Natural killer cell treated with Interleukin-12 subunit alpha and Interleukin-12 subunit beta and Interleukin-15 and Interleukin-18, amount 100 ng/mL, for 72 hours (primary cell): ENCODE data around the gene ISLR2. TPM values are rescaled to one million over a fixed set of nuclear protein-coding genes. Genes with fewer than 3 reads are reported as not detected.

Source experiments
- ATAC-seq, 2 donors: fragments of 150-1000 bp; cut with Tn5 transposase in 1 of 2; sonication (Bioruptor Pico), chemical (Tn5 transposase) in 1 of 2; 2 replicates each; pipeline ENCODE4 v1.10.0; 2021
- DNase-seq: peaks from one replicate; pipeline ENCODE4 v3.0.0; 2022; ENCODE audit warnings: low spot score
- H3K27ac Mint-ChIP-seq, 2 donors: 1 replicate in 1 of 2; 2 replicates in 1 of 2; pipeline ENCODE4 v1.8.0; 2022; ENCODE audit warnings: mixed read lengths in 2 of 2, mild to moderate bottlenecking in 1 of 2, moderate library complexity in 1 of 2
- H3K27me3 Mint-ChIP-seq, 2 donors: 1 replicate in 1 of 2; 2 replicates in 1 of 2; pipeline ENCODE4 v1.8.0; 2022; ENCODE audit warnings: mixed read lengths in 2 of 2
- H3K36me3 Mint-ChIP-seq: one replicate; pipeline ENCODE4 v1.8.0; 2022; ENCODE audit warnings: mixed read lengths
- H3K4me1 Mint-ChIP-seq, 2 donors: 1 replicate in 1 of 2; 2 replicates in 1 of 2; pipeline ENCODE4 v1.8.0; 2022; ENCODE audit warnings: low read depth in 2 of 2, mixed read lengths in 2 of 2, mild to moderate bottlenecking in 1 of 2
- H3K4me3 Mint-ChIP-seq: one replicate; pipeline ENCODE4 v1.8.0; 2022; ENCODE audit warnings: mixed read lengths
- H3K9me3 Mint-ChIP-seq: 2 replicates; pipeline ENCODE4 v1.8.0; 2022; ENCODE audit warnings: mixed read lengths
- total RNA-seq, 2 donors: library from RNA; stranded (reverse); gene quantifications; one replicate each; pipeline ENCODE4 v1.2.3, GENCODE V29; 2022

Gene ISLR2
- total RNA-seq, 2 donors from 2014 or later: not detected

DNA sequence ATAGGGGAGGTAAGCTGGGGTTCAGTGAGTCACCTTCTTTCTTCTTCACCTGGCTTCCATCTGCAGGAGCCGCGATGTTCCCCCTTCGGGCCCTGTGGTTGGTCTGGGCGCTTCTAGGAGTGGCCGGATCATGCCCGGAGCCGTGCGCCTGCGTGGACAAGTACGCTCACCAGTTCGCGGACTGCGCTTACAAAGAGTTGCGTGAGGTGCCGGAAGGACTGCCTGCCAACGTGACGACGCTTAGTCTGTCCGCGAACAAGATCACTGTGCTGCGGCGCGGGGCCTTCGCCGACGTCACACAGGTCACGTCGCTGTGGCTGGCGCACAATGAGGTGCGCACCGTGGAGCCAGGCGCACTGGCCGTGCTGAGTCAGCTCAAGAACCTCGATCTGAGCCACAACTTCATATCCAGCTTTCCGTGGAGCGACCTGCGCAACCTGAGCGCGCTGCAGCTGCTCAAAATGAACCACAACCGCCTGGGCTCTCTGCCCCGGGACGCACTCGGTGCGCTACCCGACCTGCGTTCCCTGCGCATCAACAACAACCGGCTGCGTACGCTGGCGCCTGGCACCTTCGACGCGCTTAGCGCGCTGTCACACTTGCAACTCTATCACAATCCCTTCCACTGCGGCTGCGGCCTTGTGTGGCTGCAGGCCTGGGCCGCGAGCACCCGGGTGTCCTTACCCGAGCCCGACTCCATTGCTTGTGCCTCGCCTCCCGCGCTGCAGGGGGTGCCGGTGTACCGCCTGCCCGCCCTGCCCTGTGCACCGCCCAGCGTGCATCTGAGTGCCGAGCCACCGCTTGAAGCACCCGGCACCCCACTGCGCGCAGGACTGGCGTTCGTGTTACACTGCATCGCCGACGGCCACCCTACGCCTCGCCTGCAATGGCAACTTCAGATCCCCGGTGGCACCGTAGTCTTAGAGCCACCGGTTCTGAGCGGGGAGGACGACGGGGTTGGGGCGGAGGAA lies 2.6 kb downstream of the ISLR2 start:
- H3K9me3 Mint-ChIP-seq: no peaks in the 10 kb centered on the region
- peaks cover 48 to 61% of the 10 kb centered on the region in 2 donors for H3K27me3 Mint-ChIP-seq
- no peak overlapping the region for H3K4me3 Mint-ChIP-seq
- no peak overlapping the region for H3K27ac Mint-ChIP-seq
- H3K36me3 Mint-ChIP-seq: no peaks in the 10 kb centered on the region
- no peak for DNase-seq
- ATAC-seq: no peak
- peaks cover 4 to 17% of the 10 kb centered on the region in 2 donors for H3K4me1 Mint-ChIP-seq

DNA sequence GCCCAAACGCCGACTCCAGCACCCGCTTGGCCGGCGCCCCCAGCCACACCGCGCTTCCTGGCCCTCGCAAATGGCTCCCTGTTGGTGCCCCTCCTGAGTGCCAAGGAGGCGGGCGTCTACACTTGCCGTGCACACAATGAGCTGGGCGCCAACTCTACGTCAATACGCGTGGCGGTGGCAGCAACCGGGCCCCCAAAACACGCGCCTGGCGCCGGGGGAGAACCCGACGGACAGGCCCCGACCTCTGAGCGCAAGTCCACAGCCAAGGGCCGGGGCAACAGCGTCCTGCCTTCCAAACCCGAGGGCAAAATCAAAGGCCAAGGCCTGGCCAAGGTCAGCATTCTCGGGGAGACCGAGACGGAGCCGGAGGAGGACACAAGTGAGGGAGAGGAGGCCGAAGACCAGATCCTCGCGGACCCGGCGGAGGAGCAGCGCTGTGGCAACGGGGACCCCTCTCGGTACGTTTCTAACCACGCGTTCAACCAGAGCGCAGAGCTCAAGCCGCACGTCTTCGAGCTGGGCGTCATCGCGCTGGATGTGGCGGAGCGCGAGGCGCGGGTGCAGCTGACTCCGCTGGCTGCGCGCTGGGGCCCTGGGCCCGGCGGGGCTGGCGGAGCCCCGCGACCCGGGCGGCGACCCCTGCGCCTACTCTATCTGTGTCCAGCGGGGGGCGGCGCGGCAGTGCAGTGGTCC lies 3.5 kb downstream of the ISLR2 start:
- H3K27me3 Mint-ChIP-seq: peaks cover 53 to 68% of the 10 kb centered on the region in 2 donors

DNA sequence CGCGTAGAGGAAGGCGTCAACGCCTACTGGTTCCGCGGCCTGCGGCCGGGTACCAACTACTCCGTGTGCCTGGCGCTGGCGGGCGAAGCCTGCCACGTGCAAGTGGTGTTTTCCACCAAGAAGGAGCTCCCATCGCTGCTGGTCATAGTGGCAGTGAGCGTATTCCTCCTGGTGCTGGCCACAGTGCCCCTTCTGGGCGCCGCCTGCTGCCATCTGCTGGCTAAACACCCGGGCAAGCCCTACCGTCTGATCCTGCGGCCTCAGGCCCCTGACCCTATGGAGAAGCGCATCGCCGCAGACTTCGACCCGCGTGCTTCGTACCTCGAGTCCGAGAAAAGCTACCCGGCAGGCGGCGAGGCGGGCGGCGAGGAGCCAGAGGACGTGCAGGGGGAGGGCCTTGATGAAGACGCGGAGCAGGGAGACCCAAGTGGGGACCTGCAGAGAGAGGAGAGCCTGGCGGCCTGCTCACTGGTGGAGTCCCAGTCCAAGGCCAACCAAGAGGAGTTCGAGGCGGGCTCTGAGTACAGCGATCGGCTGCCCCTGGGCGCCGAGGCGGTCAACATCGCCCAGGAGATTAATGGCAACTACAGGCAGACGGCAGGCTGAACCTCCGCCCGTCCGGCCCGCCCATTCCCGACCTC lies 4.1 kb downstream of the ISLR2 start:
- peak in 1 of 2 donors; percentile 43 for ATAC-seq
- H3K27ac Mint-ChIP-seq: no peak overlapping the region
- H3K4me3 Mint-ChIP-seq: no peak overlapping the region

More for the DNA sequence above, 3.5 kb downstream of the ISLR2 start:
- Mint-ChIP-seq H3K4me1 (peaks cover 4 to 17% of the 10 kb centered on the region in 2 donors), H3K27ac (no peak overlapping the region), H3K36me3 (no peaks in the 10 kb centered on the region), H3K9me3 (no peaks in the 10 kb centered on the region), H3K4me3 (no peak overlapping the region)
- DNase-seq: no peak
- ATAC-seq: no peak

DNA sequence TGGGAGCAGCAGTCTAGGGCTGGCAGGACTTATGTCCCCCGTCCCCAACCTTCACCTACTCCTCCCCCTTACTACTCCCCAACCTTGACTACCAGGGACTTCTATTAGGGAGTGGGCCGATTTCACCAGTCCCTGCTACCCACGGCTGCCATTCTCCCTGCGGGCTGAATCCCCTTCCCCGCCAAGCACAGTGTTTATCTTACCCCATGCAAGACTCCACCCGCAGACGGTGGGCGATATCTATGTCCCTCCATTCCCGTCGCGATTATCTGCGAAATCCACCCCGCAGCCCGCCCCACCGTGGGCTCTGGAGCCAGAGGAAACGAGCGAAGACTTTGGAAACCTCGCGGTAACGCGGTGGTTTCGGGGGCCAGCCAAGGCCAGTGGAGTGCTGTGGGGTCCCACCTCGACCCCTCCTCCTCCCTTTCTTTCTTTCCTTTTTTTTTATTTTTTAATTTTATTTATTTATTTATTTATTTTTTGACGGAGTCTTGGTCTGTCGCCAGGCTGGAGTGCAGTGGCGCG lies 4.7 kb downstream of the ISLR2 start:
- Mint-ChIP-seq H3K9me3 (no peaks in the 10 kb centered on the region), H3K4me3 (no peak overlapping the region), H3K4me1 (peaks cover 4 to 17% of the 10 kb centered on the region in 2 donors), H3K36me3 (no peaks in the 10 kb centered on the region), H3K27ac (no peak overlapping the region), H3K27me3 (peaks cover 54 to 70% of the 10 kb centered on the region in 2 donors)
- no peak for ATAC-seq
- DNase-seq: no peak

More for the DNA sequence above, 4.1 kb downstream of the ISLR2 start:
- Mint-ChIP-seq H3K9me3 (no peaks in the 10 kb centered on the region), H3K4me1 (peaks cover 4 to 17% of the 10 kb centered on the region in 2 donors), H3K27me3 (peaks cover 53 to 70% of the 10 kb centered on the region in 2 donors), H3K36me3 (no peaks in the 10 kb centered on the region)
- DNase-seq: no peak

DNA sequence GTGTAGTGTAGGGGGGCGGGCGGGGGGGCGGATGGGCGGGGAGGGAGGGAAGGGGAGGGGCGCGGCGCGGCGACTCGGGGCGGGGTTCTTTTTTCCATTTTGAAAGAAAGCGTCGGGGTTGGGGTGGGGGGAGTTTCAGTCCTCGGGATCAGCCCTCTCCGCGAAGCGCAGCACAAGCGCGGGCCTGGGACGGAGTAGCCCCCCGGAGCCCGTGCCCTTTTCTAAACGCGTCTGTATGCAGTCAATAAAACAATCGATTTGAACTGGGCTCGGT lies 6.1 kb downstream of the ISLR2 start:
- peaks cover 43 to 70% of the 10 kb centered on the region in 2 donors for H3K27me3 Mint-ChIP-seq
- no peak overlapping the region for H3K4me3 Mint-ChIP-seq
- H3K36me3 Mint-ChIP-seq: no peaks in the 10 kb centered on the region
- H3K27ac Mint-ChIP-seq: no peak overlapping the region
- ATAC-seq (no peak), DNase-seq (no peak)
- H3K4me1 Mint-ChIP-seq: peaks cover 4 to 17% of the 10 kb centered on the region in 2 donors
- H3K9me3 Mint-ChIP-seq: no peaks in the 10 kb centered on the region

DNA sequence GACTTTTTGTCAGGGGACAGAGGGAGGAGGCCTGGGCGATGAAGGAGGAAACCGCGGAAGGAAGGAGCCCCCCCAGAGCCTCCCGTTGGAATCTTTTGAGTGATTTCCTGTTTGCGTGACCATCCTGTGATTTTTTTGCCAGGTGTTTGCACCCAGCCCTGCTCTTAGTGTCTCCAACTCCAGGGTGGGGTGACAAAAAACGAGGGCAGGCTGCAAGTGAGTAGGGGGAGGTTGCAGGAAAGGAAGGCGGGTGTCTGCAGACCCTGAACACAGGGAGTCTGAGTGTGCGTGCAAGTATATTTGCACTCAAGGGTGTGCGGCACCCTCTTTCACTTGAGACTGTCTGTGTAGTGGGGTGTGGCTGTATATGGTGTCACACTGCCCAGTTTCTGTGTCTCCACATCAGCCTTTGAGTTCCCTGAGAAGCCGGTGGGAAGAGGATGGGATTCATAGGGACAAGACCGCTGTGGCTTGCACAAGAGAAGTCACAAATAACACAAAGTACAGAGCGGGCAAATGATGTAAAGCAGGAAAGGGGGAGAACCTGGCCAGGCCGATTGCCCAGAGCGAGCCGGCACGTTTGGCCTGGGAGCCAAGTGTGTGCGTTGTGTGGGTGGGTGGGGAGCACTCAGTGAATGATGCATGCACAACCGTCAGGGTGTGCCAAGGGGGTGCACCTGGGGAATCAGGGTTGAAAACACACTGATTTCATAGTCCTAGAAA lies 6.6 kb downstream of the ISLR2 start:
- no peak overlapping the region for H3K27ac Mint-ChIP-seq
- ATAC-seq (no peak), DNase-seq (no peak)
- peaks cover 39 to 68% of the 10 kb centered on the region in 2 donors for H3K27me3 Mint-ChIP-seq
- no peak overlapping the region for H3K4me3 Mint-ChIP-seq
- H3K9me3 Mint-ChIP-seq: no peaks in the 10 kb centered on the region
- no peaks in the 10 kb centered on the region for H3K36me3 Mint-ChIP-seq
- H3K4me1 Mint-ChIP-seq: peaks cover 3 to 15% of the 10 kb centered on the region in 2 donors

DNA sequence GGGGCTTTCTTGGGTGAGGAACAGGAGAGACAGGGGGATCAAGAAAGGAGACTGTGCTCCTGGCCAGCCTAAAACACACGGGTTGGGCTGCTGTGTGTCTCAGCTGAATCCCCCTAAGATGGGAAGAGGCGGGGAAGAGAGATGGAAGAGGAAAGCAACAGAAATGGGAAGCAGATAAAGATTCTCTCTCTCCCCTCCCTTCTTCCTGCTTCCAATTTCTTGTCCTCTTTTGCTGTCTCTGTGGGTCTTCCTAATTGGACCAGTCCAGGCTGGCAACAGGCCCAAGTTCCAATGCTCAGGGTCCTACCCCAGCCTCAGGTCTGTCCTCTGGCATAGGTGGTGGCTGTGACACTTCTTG lies 7.1 kb downstream of the ISLR2 start:
- H3K4me1 Mint-ChIP-seq: peaks cover 0 to 13% of the 10 kb centered on the region in 2 donors
- DNase-seq (no peak), ATAC-seq (no peak)
- H3K27me3 Mint-ChIP-seq: peaks cover 37 to 68% of the 10 kb centered on the region in 2 donors
- no peaks in the 10 kb centered on the region for H3K9me3 Mint-ChIP-seq
- no peak overlapping the region for H3K27ac Mint-ChIP-seq
- no peaks in the 10 kb centered on the region for H3K36me3 Mint-ChIP-seq
- H3K4me3 Mint-ChIP-seq: no peak overlapping the region

DNA sequence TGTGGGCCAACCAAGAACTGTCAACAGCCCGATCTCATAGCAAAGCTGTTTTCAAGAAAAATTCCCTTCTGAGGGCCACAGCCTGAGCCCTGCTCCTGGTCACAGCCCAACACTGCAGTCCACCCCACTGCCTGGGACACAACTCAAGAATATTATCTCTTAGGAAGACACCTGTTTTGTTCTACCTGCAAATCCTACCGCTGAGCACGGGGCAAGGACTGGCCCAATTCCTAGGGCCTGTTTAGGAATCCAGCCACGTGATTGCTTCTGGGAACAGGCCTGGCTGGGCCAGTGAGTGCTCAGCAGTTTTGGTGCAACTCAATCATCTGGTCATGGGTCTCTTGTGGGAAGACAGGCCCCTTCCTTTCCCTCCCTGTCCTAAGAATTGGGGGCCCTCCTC lies 8.3 kb downstream of the ISLR2 start:
- Mint-ChIP-seq H3K9me3 (no peaks in the 10 kb centered on the region), H3K27ac (no peak overlapping the region), H3K4me3 (no peak overlapping the region), H3K4me1 (peaks cover 0 to 13% of the 10 kb centered on the region in 2 donors), H3K27me3 (peaks cover 39 to 72% of the 10 kb centered on the region in 2 donors), H3K36me3 (no peaks in the 10 kb centered on the region)
- DNase-seq (no peak), ATAC-seq (no peak)

DNA sequence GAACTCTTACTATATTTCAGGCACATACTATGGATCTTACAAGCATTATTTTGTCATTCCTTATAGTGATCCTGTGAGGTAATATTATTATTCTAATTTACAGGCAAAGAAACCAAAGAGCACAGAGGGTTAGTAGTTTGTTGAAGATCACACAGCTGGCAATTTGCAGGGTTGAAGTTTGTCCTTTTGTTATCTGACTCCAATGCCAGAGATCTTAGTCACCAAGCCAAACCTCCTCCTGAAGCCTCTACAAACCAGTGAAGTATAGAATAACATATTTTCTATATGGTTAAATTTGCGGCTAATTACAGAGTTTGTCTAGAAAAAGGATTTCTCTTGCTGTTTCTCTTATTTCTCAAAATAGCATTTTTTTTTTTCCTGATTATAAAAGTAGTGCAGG lies 11.2 kb downstream of the ISLR2 start:
- DNase-seq (no peak), ATAC-seq (no peak)
- no peaks in the 10 kb centered on the region for H3K9me3 Mint-ChIP-seq
- peaks cover 0 to 9% of the 10 kb centered on the region in 2 donors for H3K4me1 Mint-ChIP-seq
- H3K4me3 Mint-ChIP-seq: no peak overlapping the region
- H3K27me3 Mint-ChIP-seq: peaks cover 49 to 77% of the 10 kb centered on the region in 2 donors
- no peaks in the 10 kb centered on the region for H3K36me3 Mint-ChIP-seq
- H3K27ac Mint-ChIP-seq: no peak overlapping the region

DNA sequence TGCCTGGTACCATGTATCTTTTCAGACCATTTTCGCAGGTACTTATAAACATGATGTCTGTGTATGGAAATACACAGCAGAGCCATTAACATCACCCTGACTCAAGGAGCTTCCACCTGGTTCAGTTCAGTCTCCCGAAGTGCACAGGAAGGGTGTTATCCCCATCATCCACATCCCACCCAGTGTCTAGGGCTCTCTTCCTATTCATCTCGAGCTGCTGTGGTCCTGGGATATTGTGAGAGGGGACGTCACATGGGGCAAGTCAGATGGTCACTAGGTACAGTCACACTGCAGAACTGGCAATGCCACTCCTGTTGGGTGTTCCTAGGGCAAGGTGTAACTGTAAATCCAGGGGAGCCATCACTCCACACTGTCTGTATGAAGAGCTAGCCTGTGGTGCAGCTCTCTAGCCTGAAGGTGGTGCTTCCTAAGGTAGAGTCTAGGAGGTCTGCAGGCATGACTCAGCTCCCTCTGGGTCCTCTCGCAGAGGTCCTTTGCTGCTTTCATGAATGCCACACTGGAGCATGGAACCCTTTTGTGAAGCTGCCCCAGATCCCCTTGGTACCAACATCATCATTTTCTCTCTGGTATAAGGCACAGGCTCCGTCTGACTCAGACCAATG lies 13.9 kb downstream of the ISLR2 start:
- ATAC-seq (peak in 1 of 2 donors; percentile 15), DNase-seq (no peak)
- no peak overlapping the region for H3K4me3 Mint-ChIP-seq
- H3K9me3 Mint-ChIP-seq: no peaks in the 10 kb centered on the region
- H3K27me3 Mint-ChIP-seq: peaks cover 37 to 63% of the 10 kb centered on the region in 2 donors
- H3K27ac Mint-ChIP-seq: no peak overlapping the region
- H3K36me3 Mint-ChIP-seq: no peaks in the 10 kb centered on the region
- no peaks in the 10 kb centered on the region for H3K4me1 Mint-ChIP-seq

DNA sequence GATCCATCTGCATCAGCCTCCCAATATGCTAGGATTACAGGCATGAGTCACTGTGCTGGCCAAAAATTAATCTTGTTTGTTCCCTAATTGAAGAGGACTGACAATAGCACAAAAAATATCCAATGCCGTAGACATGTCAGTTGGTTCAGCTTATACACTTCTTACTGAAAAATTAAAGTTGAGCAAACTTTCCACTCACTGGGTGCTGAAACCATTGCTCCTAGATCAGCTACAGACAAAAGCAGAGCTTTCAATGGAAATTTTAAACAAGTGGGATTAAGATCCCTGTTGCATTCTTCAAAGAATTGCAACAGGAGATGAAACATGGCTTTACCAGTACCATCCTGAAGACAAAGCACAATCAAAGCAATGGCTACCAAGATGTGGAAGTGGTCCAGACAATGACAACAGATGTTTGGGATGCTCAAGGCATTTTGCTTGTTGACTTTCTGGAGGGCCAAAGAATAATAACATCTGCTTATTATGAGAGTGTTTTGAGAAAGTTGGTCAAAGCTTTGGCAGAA lies 16.0 kb downstream of the ISLR2 start:
- no peaks in the 10 kb centered on the region for H3K36me3 Mint-ChIP-seq
- ATAC-seq (no peak), DNase-seq (no peak)
- H3K4me3 Mint-ChIP-seq: no peak overlapping the region
- peaks cover 29 to 50% of the 10 kb centered on the region in 2 donors for H3K27me3 Mint-ChIP-seq
- H3K9me3 Mint-ChIP-seq: no peaks in the 10 kb centered on the region
- no peak overlapping the region for H3K27ac Mint-ChIP-seq
- H3K4me1 Mint-ChIP-seq: no peaks in the 10 kb centered on the region

DNA sequence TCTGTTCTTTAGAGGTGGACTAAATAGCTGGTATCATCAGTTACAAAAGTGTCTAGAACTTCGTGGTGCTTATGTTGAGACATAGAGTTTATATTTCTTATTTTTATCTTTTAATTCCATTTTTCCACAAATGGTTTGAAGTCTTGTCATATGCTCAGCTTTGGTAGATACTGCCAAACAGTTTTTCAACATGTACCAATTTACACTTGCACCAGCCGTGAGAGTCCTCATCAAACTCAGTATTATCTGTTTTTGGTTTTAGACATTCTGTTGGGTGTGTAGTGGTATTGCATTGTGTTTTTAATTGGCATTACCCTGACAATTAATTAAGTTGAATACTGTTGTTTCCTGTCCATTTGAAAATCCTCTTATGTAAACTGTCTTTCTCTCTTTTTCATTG lies 16.7 kb downstream of the ISLR2 start:
- Mint-ChIP-seq H3K4me1 (no peaks in the 10 kb centered on the region), H3K9me3 (no peaks in the 10 kb centered on the region), H3K4me3 (no peak overlapping the region), H3K27ac (no peak overlapping the region), H3K27me3 (peaks cover 29 to 45% of the 10 kb centered on the region in 2 donors), H3K36me3 (no peaks in the 10 kb centered on the region)
- ATAC-seq: no peak
- no peak for DNase-seq
